OCI-LY3 (cell line): ENCODE measurements around the gene FNIP2.
"Not testable (repeated sequence)": the region's sequence is repeated elsewhere in the genome, so short reads cannot be mapped to it uniquely, and the experiment has no call there.

Experiments
- H2AFZ ChIP-seq: fragments of 200-600, 300-600 bp; shearing (Covaris generic); 2 replicates; pipeline ENCODE4 v1.6.0; 2014; ENCODE audit warnings: antibody characterized with exemption, low read depth, low read length
- H3K27ac ChIP-seq: fragments of 200-600, 300-600 bp; sonication (generic); 2 replicates; pipeline ENCODE4 v1.5.1; 2014; ENCODE audit warnings: mild to moderate bottlenecking, low read length, moderate library complexity, mixed read lengths
- H3K27me3 ChIP-seq: fragments of 200-600, 300-600 bp; sonication (generic); 2 replicates; pipeline ENCODE4 v1.6.1; 2014; ENCODE audit warnings: low read depth, low read length, mixed read lengths
- H3K36me3 ChIP-seq: fragments of 200-600, 300-600 bp; sonication (generic); replicated peaks from 2 replicates; pipeline ENCODE3; 2014; ENCODE audit warnings: low read depth, low read length, mixed read lengths
- H3K4me1 ChIP-seq: fragments of 300-600, 200-600 bp; sonication (generic); 2 replicates; pipeline ENCODE4 v1.6.1; 2014; ENCODE audit warnings: low read length, mixed read lengths
- H3K4me2 ChIP-seq: fragments of 200-600, 300-600 bp; sonication (generic); 2 replicates; pipeline ENCODE4 v1.6.1; 2014; ENCODE audit warnings: low read length, mixed read lengths
- H3K4me3 ChIP-seq: fragments of 300-600, 200-600 bp; sonication (generic); 2 replicates; pipeline ENCODE4 v1.5.1; 2014; ENCODE audit warnings: antibody characterized with exemption, mild to moderate bottlenecking, low read length, moderate library complexity
- H3K79me2 ChIP-seq: fragments of 300-600, 200-600 bp; shearing (Covaris generic); 2 replicates; pipeline ENCODE4 v1.6.1; 2014; ENCODE audit warnings: mild to moderate bottlenecking, low read length, mixed read lengths
- H3K9ac ChIP-seq: fragments of 300-600, 200-600 bp; shearing (Covaris generic); 2 replicates; pipeline ENCODE4 v1.6.0; 2014; ENCODE audit warnings: mild to moderate bottlenecking, low read length, moderate library complexity
- H3K9me3 ChIP-seq: fragments of 200-600, 300-600 bp; shearing (Covaris generic); 2 replicates; pipeline ENCODE4 v1.6.1; 2014; ENCODE audit warnings: low read length, mixed read lengths; ENCODE audit not compliant: insufficient read depth
- H4K20me1 ChIP-seq: fragments of 200-600, 300-600 bp; sonication (generic); 2 replicates; pipeline ENCODE4 v1.6.1; 2016; ENCODE audit warnings: low read length, mixed read lengths; ENCODE audit not compliant: insufficient read depth
- CTCF ChIP-seq: fragments of 200-600, 300-600 bp; sonication (generic); IDR thresholded peaks from 2 replicates; pipeline ENCODE4 v1.5.1; 2014; ENCODE audit warnings: antibody characterized with exemption, low read length, low read depth
- EZH2phosphoT487 ChIP-seq: fragments of 200-600 bp; shearing (Covaris generic); IDR thresholded peaks from 2 replicates; pipeline ENCODE4 v1.6.1; 2018; ENCODE audit warnings: antibody characterized with exemption, mixed run types, low read depth

FNIP2 gene

DNA sequence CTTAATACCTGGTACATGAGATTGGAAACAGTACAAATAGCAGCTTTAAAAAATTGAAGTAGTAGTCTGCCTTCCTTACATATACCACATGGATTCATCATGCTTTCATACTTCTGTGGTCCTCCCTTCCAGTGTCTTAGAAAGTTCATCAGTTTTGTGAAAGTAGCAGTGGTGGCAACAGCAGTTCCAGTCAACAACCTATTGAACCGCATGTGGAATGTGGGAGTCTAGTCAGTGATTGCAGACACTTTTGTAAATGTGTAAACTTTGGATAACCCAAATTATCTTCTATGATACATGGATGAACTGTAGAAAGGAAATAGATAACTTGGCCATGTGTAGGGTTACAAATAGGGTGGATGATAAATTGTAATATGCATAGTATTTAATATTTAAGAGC lies 34.1 kb downstream of the FNIP2 start:
- H3K79me2 ChIP-seq: no peaks in the 10 kb centered on the region
- TF ChIP-seq EZH2phosphoT487: no peak
- no peak for TF ChIP-seq CTCF
- H3K27ac ChIP-seq: no peak overlapping the region
- H3K9ac ChIP-seq: no peak overlapping the region
- peaks cover 34% of the 10 kb centered on the region for H4K20me1 ChIP-seq
- peaks cover 98% of the 10 kb centered on the region for H3K27me3 ChIP-seq
- no peak overlapping the region for H3K4me3 ChIP-seq
- H3K4me2 ChIP-seq: no peak overlapping the region
- H3K36me3 ChIP-seq: no peaks in the 10 kb centered on the region
- no peaks in the 10 kb centered on the region for H3K4me1 ChIP-seq
- H3K9me3 ChIP-seq: no peaks in the 10 kb centered on the region
- H2AFZ ChIP-seq: no peak overlapping the region

- Histone ChIP-seq H3K27ac (no peak overlapping the region), H3K4me1 (peaks cover 23% of the 10 kb centered on the region), H3K9me3 (no peaks in the 10 kb centered on the region), H3K4me2 (no peak overlapping the region), H3K27me3 (peaks cover 95% of the 10 kb centered on the region), H3K9ac (no peak overlapping the region), H3K79me2 (no peaks in the 10 kb centered on the region), H3K36me3 (no peaks in the 10 kb centered on the region), H3K4me3 (no peak overlapping the region), H2AFZ (no peak overlapping the region), H4K20me1 (peaks cover 62% of the 10 kb centered on the region)
- TF ChIP-seq EZH2phosphoT487 (no peak), CTCF (no peak)
Measured at GRCh38 chr4:158805635-158806471, 37.0 kb downstream of the FNIP2 start.

GRCh38 chr4:158807691-158808090 lies 38.9 kb downstream of the FNIP2 start:
- Histone ChIP-seq H4K20me1 (peaks cover 55% of the 10 kb centered on the region), H3K9me3 (no peaks in the 10 kb centered on the region), H3K4me3 (no peak overlapping the region), H3K9ac (no peak overlapping the region), H3K4me2 (no peak overlapping the region), H3K79me2 (no peaks in the 10 kb centered on the region), H2AFZ (no peak overlapping the region), H3K27ac (no peak overlapping the region), H3K36me3 (no peaks in the 10 kb centered on the region), H3K27me3 (peaks cover 94% of the 10 kb centered on the region), H3K4me1 (peaks cover 30% of the 10 kb centered on the region)
- 0 out of 2 replicates have a peak, but pooled peaks have one; percentile 24 for TF ChIP-seq EZH2phosphoT487
- no peak for TF ChIP-seq CTCF

- no peak overlapping the region for H3K9ac ChIP-seq
- 0 out of 2 replicates have a peak, but pooled peaks have one; percentile 55 for TF ChIP-seq EZH2phosphoT487
- TF ChIP-seq CTCF: no peak
- no peak overlapping the region for H3K4me3 ChIP-seq
- no peaks in the 10 kb centered on the region for H3K36me3 ChIP-seq
- no peaks in the 10 kb centered on the region for H3K79me2 ChIP-seq
- peaks cover 57% of the 10 kb centered on the region for H4K20me1 ChIP-seq
- H3K27me3 ChIP-seq: peaks cover 94% of the 10 kb centered on the region
- H2AFZ ChIP-seq: no peak overlapping the region
- no peak overlapping the region for H3K4me2 ChIP-seq
- H3K4me1 ChIP-seq: peaks cover 30% of the 10 kb centered on the region
- H3K9me3 ChIP-seq: no peaks in the 10 kb centered on the region
- H3K27ac ChIP-seq: no peak overlapping the region
Measured at GRCh38 chr4:158808399-158808798, 39.6 kb downstream of the FNIP2 start.

DNA sequence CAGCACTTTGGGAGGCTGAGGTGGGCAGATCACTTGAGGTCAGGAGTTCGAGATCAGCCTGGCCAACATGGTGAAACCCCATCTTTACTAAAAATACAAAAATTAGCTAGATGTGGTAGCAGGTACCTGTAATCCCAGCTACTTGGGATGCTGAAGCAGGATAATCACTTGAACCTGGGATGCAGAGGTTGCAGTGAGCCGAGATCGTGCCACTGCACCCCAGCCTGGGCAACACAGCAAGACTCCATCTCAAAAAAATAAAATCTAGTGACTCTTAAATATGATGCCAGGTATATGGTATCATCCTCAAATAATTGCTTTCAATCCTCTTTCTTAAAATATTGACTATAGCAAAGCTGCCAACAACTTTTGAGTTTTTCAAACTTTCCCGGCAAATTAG lies 40.4 kb downstream of the FNIP2 start:
- not testable (repeated sequence) for H3K36me3 ChIP-seq

More for the DNA sequence above, 40.4 kb downstream of the FNIP2 start:
- H3K27ac ChIP-seq, H3K9me3 ChIP-seq, H3K4me2 ChIP-seq, H3K79me2 ChIP-seq, H2AFZ ChIP-seq, H3K4me3 ChIP-seq, H3K9ac ChIP-seq: not testable (repeated sequence)
- Histone ChIP-seq H3K4me1 (peaks cover 30% of the 10 kb centered on the region), H3K27me3 (peaks cover 95% of the 10 kb centered on the region), H4K20me1 (peaks cover 58% of the 10 kb centered on the region)
